H9 (cell line): ENCODE data around the gene OGFOD3. TPM values are rescaled to one million over a fixed set of nuclear protein-coding genes. Genes with fewer than 3 reads are reported as not detected.

Experiments
- DNase-seq: peaks from one replicate; pipeline ENCODE4 v3.0.0-alpha.2; 2017
- H2AFZ ChIP-seq: one replicate; pipeline ENCODE4 v1.6.1; 2013; ENCODE audit warnings: mild to moderate bottlenecking, low read length, control low read depth, moderate library complexity
- H2AK5ac ChIP-seq: 2 replicates; pipeline ENCODE4 v1.6.1; 2013; ENCODE audit warnings: low read length, control low read depth, mixed read lengths; ENCODE audit not compliant: insufficient read length
- H2BK120ac ChIP-seq: one replicate; pipeline ENCODE4 v1.6.1; 2013; ENCODE audit warnings: low read depth, mild to moderate bottlenecking, low read length, control low read depth, inconsistent platforms; ENCODE audit not compliant: poor library complexity, severe bottlenecking
- H2BK12ac ChIP-seq: 2 replicates; pipeline ENCODE4 v1.6.1; 2013; ENCODE audit warnings: low read length, control low read depth, mixed read lengths, low read depth; ENCODE audit not compliant: insufficient read length
- H2BK15ac ChIP-seq: 2 replicates; pipeline ENCODE4 v1.6.1; 2013; ENCODE audit warnings: low read depth, low read length, control low read depth
- H2BK20ac ChIP-seq: one replicate; pipeline ENCODE4 v1.6.1; 2013; ENCODE audit warnings: low read depth, mild to moderate bottlenecking, low read length, control low read depth, inconsistent platforms; ENCODE audit not compliant: poor library complexity, severe bottlenecking
- H2BK5ac ChIP-seq: 2 replicates; pipeline ENCODE4 v1.6.1; 2013; ENCODE audit warnings: low read length, control low read depth, mixed read lengths; ENCODE audit not compliant: insufficient read length
- H3K14ac ChIP-seq: 2 replicates; pipeline ENCODE4 v1.6.1; 2013; ENCODE audit warnings: low read length, control low read depth; ENCODE audit not compliant: insufficient read depth
- H3K18ac ChIP-seq: 2 replicates; pipeline ENCODE4 v1.6.1; 2013; ENCODE audit warnings: low read depth, mild to moderate bottlenecking, mixed read lengths, low read length, control low read depth; ENCODE audit not compliant: insufficient read length
- H3K23ac ChIP-seq: 2 replicates; pipeline ENCODE4 v1.6.1; 2013; ENCODE audit warnings: low read length, control low read depth, mixed read lengths, low read depth; ENCODE audit not compliant: insufficient read length
- H3K23me2 ChIP-seq: 2 replicates; pipeline ENCODE4 v1.6.1; 2013; ENCODE audit warnings: low read depth, mild to moderate bottlenecking, mixed read lengths, low read length, control low read depth; ENCODE audit not compliant: insufficient read length, poor library complexity, severe bottlenecking
- H3K27ac ChIP-seq: 2 replicates; pipeline ENCODE4 v1.5.1; 2013; ENCODE audit warnings: low read length, control low read depth, mixed read lengths, low read depth; ENCODE audit not compliant: insufficient read length
- H3K27me3 ChIP-seq: 2 replicates; pipeline ENCODE4 v1.6.1; 2013; ENCODE audit warnings: low read length, control low read depth, inconsistent platforms; ENCODE audit not compliant: insufficient read depth
- H3K4ac ChIP-seq: 2 replicates; pipeline ENCODE4 v1.6.1; 2013; ENCODE audit warnings: low read depth, mild to moderate bottlenecking, control low read depth, inconsistent platforms, low read length, moderate library complexity
- H3K4me1 ChIP-seq: 2 replicates; pipeline ENCODE4 v1.6.1; 2013; ENCODE audit warnings: low read length, control low read depth, inconsistent platforms; ENCODE audit not compliant: insufficient read depth
- H3K4me2 ChIP-seq: 2 replicates; pipeline ENCODE4 v1.6.1; 2013; ENCODE audit warnings: low read length, control low read depth, mixed read lengths; ENCODE audit not compliant: insufficient read length, insufficient read depth
- H3K56ac ChIP-seq: 2 replicates; pipeline ENCODE4 v1.6.1; 2013; ENCODE audit warnings: low read depth, mild to moderate bottlenecking, mixed read lengths, low read length, control low read depth; ENCODE audit not compliant: insufficient read length
- H3K79me1 ChIP-seq: 2 replicates; pipeline ENCODE4 v1.6.1; 2013; ENCODE audit warnings: low read depth, mild to moderate bottlenecking, moderate library complexity, low read length, control low read depth, inconsistent platforms; ENCODE audit not compliant: insufficient read depth, poor library complexity, severe bottlenecking
- H3K79me2 ChIP-seq: 2 replicates; pipeline ENCODE4 v1.6.1; 2013; ENCODE audit warnings: low read length, control low read depth, inconsistent platforms; ENCODE audit not compliant: insufficient read depth
- H3K9ac ChIP-seq: 2 replicates; pipeline ENCODE4 v1.6.1; 2013; ENCODE audit warnings: low read length, control low read depth, mixed read lengths; ENCODE audit not compliant: insufficient read length; ENCODE audit errors: extremely low read depth
- H3K9me3 ChIP-seq: one replicate; pipeline ENCODE4 v1.6.1; 2013; ENCODE audit warnings: low read depth, low read length, inconsistent platforms; ENCODE audit not compliant: control insufficient read depth
- H3T11ph ChIP-seq: one replicate; pipeline ENCODE4 v1.6.1; 2013; ENCODE audit warnings: mild to moderate bottlenecking, low read length, control low read depth, inconsistent platforms
- H4K20me1 ChIP-seq: one replicate; pipeline ENCODE4 v1.6.1; 2013; ENCODE audit not compliant: control insufficient read depth, insufficient read length, insufficient read depth
- H4K5ac ChIP-seq: 2 replicates; pipeline ENCODE4 v1.6.1; 2013; ENCODE audit warnings: low read depth, mild to moderate bottlenecking, mixed read lengths, low read length, control low read depth; ENCODE audit not compliant: insufficient read length
- H4K8ac ChIP-seq: replicated peaks from 2 replicates; pipeline ENCODE4 v1.6.1; 2013; ENCODE audit warnings: low read length, control low read depth, mixed read lengths, low read depth; ENCODE audit not compliant: insufficient read length
- H4K91ac ChIP-seq: 2 replicates; pipeline ENCODE4 v1.6.1; 2013; ENCODE audit warnings: low read depth, mild to moderate bottlenecking, moderate library complexity, mixed read lengths, low read length, control low read depth; ENCODE audit not compliant: insufficient read length
- H3K27ac Mint-ChIP-seq, 3 experiments: 2 replicates in 2 of 3; 3 replicates in 1 of 3; pipeline ENCODE4 v1.8.0; 2020 to 2021; ENCODE audit warnings: mixed read lengths in 3 of 3, mild to moderate bottlenecking in 1 of 3, moderate library complexity in 1 of 3
- H3K27me3 Mint-ChIP-seq: 2 replicates; pipeline ENCODE4 v1.8.0; 2021; ENCODE audit warnings: low read depth, mild to moderate bottlenecking, moderate library complexity, mixed read lengths
- H3K36me3 Mint-ChIP-seq, 3 experiments: 2 replicates in 2 of 3; 3 replicates in 1 of 3; pipeline ENCODE4 v1.8.0; 2020 to 2021; ENCODE audit warnings: low read depth in 3 of 3, mixed read lengths in 3 of 3; ENCODE audit not compliant: insufficient read depth in 1 of 3
- H3K4me1 Mint-ChIP-seq, 2 experiments: 2 replicates each; pipeline ENCODE4 v1.8.0; 2020; ENCODE audit warnings: mixed read lengths in 2 of 2
- H3K4me3 Mint-ChIP-seq, 2 experiments: 2 replicates in 1 of 2; 3 replicates in 1 of 2; pipeline ENCODE4 v1.8.0; 2020 to 2021; ENCODE audit warnings: mild to moderate bottlenecking in 2 of 2, mixed read lengths in 2 of 2, moderate library complexity in 1 of 2
- H3K9me3 Mint-ChIP-seq, 2 experiments: 2 replicates in 1 of 2; 3 replicates in 1 of 2; pipeline ENCODE4 v1.8.0; 2020; ENCODE audit warnings: mild to moderate bottlenecking in 2 of 2, mixed read lengths in 2 of 2, moderate library complexity in 1 of 2
- CTCF ChIP-seq: fragments of 200-600 bp; sonication (generic); conservative IDR thresholded peaks from 3 replicates; pipeline ENCODE4 v1.8.0; 2021; ENCODE audit warnings: antibody characterized with exemption, mild to moderate bottlenecking
- WGBS: extraction: QIAGEN DNeasy Blood & Tissue Kit; methylation state at CpG from one replicate; pipeline ENCODE4 v1.1.7; 2013; ENCODE audit warnings: missing lambda C conversion rate, low lambda C conversion rate, mixed read lengths; ENCODE audit not compliant: insufficient read length; ENCODE audit errors: extremely low coverage; 5-methylcytosine and 5-hydroxymethylcytosine counted together
- total RNA-seq: library from RNA; stranded (reverse); gene quantifications from 2 replicates; pipeline ENCODE4 v1.2.1, GENCODE V29; 2021

Gene OGFOD3
- total RNA-seq, 1 experiment from 2014 or later, result 27.8 TPM

GRCh38 chr17:82445542-82445941, 27.2 kb upstream of the OGFOD3 start:
- Mint-ChIP-seq H3K27me3 (no peaks in the 10 kb centered on the region), H3K36me3 (peaks cover 6 to 26% (median 23%) of the 10 kb centered on the region in 3 experiments), H3K9me3 (no peaks in the 10 kb centered on the region; a peak in 1 of 5 replicates), H3K4me3 (no peak overlapping the region), H3K4me1 (peaks cover 9 to 26% of the 10 kb centered on the region in 2 experiments), H3K27ac (no peak overlapping the region)
- H4K5ac ChIP-seq, result no peak overlapping the region
- H2BK120ac ChIP-seq, result no peak overlapping the region
- H2BK20ac ChIP-seq, result no peak overlapping the region
- H3K56ac ChIP-seq, result no peak overlapping the region
- H3K23ac ChIP-seq, result no peak overlapping the region
- no peaks in the 10 kb centered on the region for H4K20me1 ChIP-seq
- H3K27me3 ChIP-seq, result no peaks in the 10 kb centered on the region
- no peak overlapping the region for H2BK12ac ChIP-seq
- no peaks in the 10 kb centered on the region for H3K79me1 ChIP-seq
- no peak overlapping the region for H4K91ac ChIP-seq
- H3K4me1 ChIP-seq, result no peaks in the 10 kb centered on the region; the same call in 1 of the 2 replicates
- no peak overlapping the region for H3K4me2 ChIP-seq
- DNase-seq, result no peak
- no peak for TF ChIP-seq CTCF
- no CpG with 5 or more reads among the region's 13 CpGs for WGBS
- H3T11ph ChIP-seq, result no peak overlapping the region
- H2BK15ac ChIP-seq, result no peak overlapping the region
- H3K9me3 ChIP-seq, result no peaks in the 10 kb centered on the region
- no peak overlapping the region for H4K8ac ChIP-seq
- no peak overlapping the region for H2AFZ ChIP-seq
- H3K14ac ChIP-seq, result no peak overlapping the region
- no peak overlapping the region for H2BK5ac ChIP-seq
- no peak overlapping the region for H2AK5ac ChIP-seq
- H3K18ac ChIP-seq, result no peak overlapping the region
- H3K79me2 ChIP-seq, result no peaks in the 10 kb centered on the region
- no peak overlapping the region for H3K4ac ChIP-seq
- no peak overlapping the region for H3K9ac ChIP-seq
- no peaks in the 10 kb centered on the region for H3K23me2 ChIP-seq
- no peak overlapping the region for H3K27ac ChIP-seq
